ENCODE data around the gene MUC5B. TPM values are rescaled to one million over a fixed set of nuclear protein-coding genes. Genes with fewer than 3 reads are reported as not detected.
A peak's percentile ranks its signal among the peaks of the same experiment; 100 is the strongest.

The MUC5B gene
- total RNA-seq, 1 donor from 2014 or later, result 57.5 TPM

DNA sequence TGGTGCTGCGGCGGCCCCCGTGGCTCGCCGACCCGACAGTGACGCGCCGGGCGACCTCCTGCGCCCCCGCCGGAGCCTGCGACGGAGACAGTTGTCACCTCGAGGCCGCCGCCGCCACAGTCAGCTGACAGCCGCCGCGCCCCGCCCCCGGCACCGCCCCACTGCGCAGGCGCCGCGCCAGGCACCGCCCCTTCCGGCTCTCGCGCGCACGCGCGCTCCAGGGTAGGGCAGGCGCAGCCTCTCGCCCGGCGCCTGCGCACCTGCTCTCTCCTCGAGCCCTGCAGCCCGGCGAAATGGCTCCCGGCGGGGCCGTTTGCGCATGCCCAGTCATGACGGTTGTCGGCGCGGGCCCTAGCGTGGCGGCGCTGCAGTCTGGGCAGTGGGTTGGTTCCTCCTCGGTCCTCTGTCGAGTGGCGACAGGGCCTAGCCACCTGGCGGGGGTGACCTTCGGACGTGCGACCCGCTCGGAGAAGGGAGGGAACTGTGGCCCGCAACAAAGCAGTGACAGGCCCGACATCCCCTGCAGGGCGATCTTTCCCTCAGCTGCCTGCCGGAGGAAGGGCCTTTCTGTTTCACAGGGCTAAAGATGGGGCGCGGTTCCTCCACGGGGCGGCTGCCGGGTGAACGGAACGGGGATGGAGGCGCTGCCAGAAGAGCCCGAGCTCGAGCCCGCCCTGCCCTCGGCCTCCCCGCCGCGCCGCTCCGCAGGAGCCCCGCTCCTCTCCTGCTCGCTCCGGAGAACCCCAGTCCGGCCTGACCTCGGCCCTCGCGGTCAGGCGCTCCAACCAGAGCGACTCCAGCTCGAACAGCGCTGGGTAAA is 86.8 kb downstream of the MUC5B start, which contains the start of gene TOLLIP:
Gene TOLLIP, minus strand, starts transcription at position 135 of the 820 bp plus-strand sequence. Its CDS starts 134 bp downstream, at position 1.
- Histone ChIP-seq H3K27ac (peak within 1 kb of the TSS; percentile 95), H3K4me3 (peak within 1 kb of the TSS; percentile 94), H3K27me3 (ENCODE audit: low read depth) (no peaks in the 10 kb centered on the region), H3K9me3 (no peaks in the 10 kb centered on the region), H3K36me3 (peaks cover 19% of the 10 kb centered on the region), H3K4me1 (peaks cover 54% of the 10 kb centered on the region)
- peak; percentile 97 for DNase-seq
- TF ChIP-seq, protein P1, sequence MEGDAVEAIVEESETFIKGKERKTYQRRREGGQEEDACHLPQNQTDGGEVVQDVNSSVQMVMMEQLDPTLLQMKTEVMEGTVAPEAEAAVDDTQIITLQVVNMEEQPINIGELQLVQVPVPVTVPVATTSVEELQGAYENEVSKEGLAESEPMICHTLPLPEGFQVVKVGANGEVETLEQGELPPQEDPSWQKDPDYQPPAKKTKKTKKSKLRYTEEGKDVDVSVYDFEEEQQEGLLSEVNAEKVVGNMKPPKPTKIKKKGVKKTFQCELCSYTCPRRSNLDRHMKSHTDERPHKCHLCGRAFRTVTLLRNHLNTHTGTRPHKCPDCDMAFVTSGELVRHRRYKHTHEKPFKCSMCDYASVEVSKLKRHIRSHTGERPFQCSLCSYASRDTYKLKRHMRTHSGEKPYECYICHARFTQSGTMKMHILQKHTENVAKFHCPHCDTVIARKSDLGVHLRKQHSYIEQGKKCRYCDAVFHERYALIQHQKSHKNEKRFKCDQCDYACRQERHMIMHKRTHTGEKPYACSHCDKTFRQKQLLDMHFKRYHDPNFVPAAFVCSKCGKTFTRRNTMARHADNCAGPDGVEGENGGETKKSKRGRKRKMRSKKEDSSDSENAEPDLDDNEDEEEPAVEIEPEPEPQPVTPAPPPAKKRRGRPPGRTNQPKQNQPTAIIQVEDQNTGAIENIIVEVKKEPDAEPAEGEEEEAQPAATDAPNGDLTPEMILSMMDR (IDR thresholded peaks at IDR 0.05), result peak; percentile 23
- peak; percentile 97 to 98 for ATAC-seq
- intact Hi-C loops (cut with DNase I), result no loop called here

DNA sequence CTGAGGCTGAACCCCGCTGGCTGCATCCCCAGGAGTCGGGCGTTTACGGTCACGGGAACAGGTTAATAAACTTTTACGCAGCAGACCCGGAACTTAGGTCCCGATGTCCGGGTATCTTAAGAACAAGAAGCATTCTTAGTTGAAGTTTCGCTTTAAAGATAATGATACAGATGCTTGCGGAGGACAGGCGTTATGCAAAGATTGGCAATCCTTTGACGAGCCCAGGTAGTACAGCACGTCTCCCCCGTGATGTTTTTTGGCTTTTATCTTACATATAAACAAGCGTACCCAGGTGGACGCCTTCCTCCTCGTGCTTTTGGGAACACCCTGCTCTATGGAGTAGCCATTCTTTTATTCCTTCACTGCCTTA is 87.4 kb downstream of the MUC5B start:
- ATAC-seq, result no peak
- no peak for DNase-seq
- peak overlapping the region; percentile 94 for H3K4me3 ChIP-seq
- peak overlapping the region; percentile 95 for H3K27ac ChIP-seq
- TF ChIP-seq, protein P1 (IDR thresholded peaks at IDR 0.05), result no peak
- peaks cover 14% of the 10 kb centered on the region for H3K36me3 ChIP-seq
- H3K4me1 ChIP-seq, result peaks cover 48% of the 10 kb centered on the region
- no peaks in the 10 kb centered on the region for H3K9me3 ChIP-seq
- H3K27me3 ChIP-seq (ENCODE audit: low read depth), result no peaks in the 10 kb centered on the region
- intact Hi-C loops (cut with DNase I), result no loop called here

DNA sequence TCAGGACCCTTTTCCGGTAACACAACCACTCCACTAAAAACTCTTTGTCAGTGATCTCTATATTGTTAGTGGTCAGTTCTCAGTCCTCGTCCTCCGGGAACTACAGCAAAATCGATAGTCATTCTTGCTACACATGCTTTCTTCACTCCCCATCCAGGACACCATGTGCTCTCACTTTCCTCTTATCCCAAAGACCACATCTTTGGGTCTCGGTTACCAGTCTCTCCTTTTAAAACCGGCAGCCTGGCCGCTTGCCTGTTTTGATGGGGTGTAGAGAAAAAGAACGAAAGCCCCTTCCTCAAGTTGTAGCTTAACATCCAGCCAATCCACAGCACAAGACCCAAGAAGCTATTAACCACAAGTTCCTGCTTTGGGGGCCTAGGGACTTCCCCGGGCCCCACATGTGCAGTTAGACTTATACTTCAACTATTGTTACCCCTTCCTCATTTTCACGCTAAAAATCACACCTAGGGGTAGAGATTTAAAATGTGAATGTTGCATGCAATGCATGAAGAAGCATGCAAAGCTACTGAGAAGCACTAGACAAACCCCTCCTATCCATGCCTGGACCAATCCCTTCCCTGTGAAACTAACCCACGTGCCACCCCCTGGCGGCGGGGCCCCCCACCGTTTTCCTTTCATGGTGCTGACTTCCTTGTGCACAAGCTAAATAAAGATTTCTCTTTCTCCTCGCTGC is 88.1 kb downstream of the MUC5B start:
- intact Hi-C loops (cut with DNase I), result no loop called here
- DNase-seq (no peak), ATAC-seq (no peak)
- Histone ChIP-seq H3K27ac (peak overlapping the region; percentile 95), H3K27me3 (ENCODE audit: low read depth) (no peaks in the 10 kb centered on the region), H3K4me1 (peaks cover 42% of the 10 kb centered on the region), H3K4me3 (peak overlapping the region; percentile 94), H3K9me3 (no peaks in the 10 kb centered on the region), H3K36me3 (peaks cover 8% of the 10 kb centered on the region)
- TF ChIP-seq, protein P1 (IDR thresholded peaks at IDR 0.05), result no peak

Small RNA genes lying within 50 kb of the gene (microRNA-seq; reads per million reads assigned to microRNA genes)
- not detected for gene MIR6744 (ENCODE audit: borderline number of aligned reads)

Other genes starting within 250 kb of the MUC5B start
- gene MUC6, start 186.3 kb upstream of the MUC5B start, total RNA-seq, result 0.09 TPM
- gene MUC2, start 148.2 kb upstream of the MUC5B start, total RNA-seq, result not detected
- gene MUC5AC, start 65.1 kb upstream of the MUC5B start, total RNA-seq, result 0.35 TPM
- gene TOLLIP, start 86.6 kb downstream of the MUC5B start, total RNA-seq, result 68.4 TPM
- gene BRSK2, start 166.9 kb downstream of the MUC5B start, total RNA-seq, result 0.62 TPM